Breast epithelium (tissue), 4 donors: ENCODE data around the gene METTL8. TPM values are rescaled to one million over a fixed set of nuclear protein-coding genes. Genes with fewer than 3 reads are reported as not detected.
A peak's percentile ranks its signal among the peaks of the same experiment; 100 is the strongest.
"Not testable (repeated sequence)": the region's sequence is repeated elsewhere in the genome, so short reads cannot be mapped to it uniquely, and the experiment has no call there.

Experiments used
- DNase-seq, 2 donors: peaks; one replicate each; pipeline ENCODE4 v3.0.0-alpha.2; 2019; ENCODE audit warnings: low spot score in 2 of 2
- H3K27ac ChIP-seq, 2 donors: fragments of 200-600 bp; sonication (generic) in 1 of 2; one replicate each; pipeline ENCODE4 v1.5.1; 2016 to 2019; ENCODE audit warnings: mild to moderate bottlenecking in 1 of 2
- H3K27me3 ChIP-seq, 2 donors: fragments of 200-600 bp; sonication (generic) in 1 of 2; one replicate each; pipeline versions ENCODE4 v1.5.1 to v1.6.0; 2017 to 2019; ENCODE audit warnings: control low read depth in 1 of 2, mild to moderate bottlenecking in 1 of 2
- H3K36me3 ChIP-seq: fragments of 200-600 bp; one replicate; pipeline ENCODE4 v1.5.1; 2019
- H3K4me1 ChIP-seq, 2 donors: fragments of 200-600 bp; sonication (generic); one replicate each; pipeline ENCODE4 v1.5.1; 2016 to 2019; ENCODE audit warnings: control low read depth in 1 of 2
- H3K4me3 ChIP-seq, 3 donors: fragments of 200-600 bp; sonication (generic); 1 replicate in 2 of 3; 2 replicates in 1 of 3; pipeline ENCODE4 v1.5.1; 2016 to 2019; ENCODE audit warnings: mild to moderate bottlenecking in 3 of 3, moderate library complexity in 2 of 3
- H3K9me3 ChIP-seq, 2 donors: fragments of 200-600 bp; sonication (generic) in 1 of 2; one replicate each; pipeline ENCODE4 v1.5.1; 2016 to 2019; ENCODE audit warnings: control low read depth in 1 of 2
- CTCF ChIP-seq, 3 donors: fragments of 450-650 bp; IDR thresholded peaks; one replicate each; pipeline ENCODE4 v1.5.1; 2016 to 2017; ENCODE audit warnings: antibody characterized with exemption in 3 of 3, mild to moderate bottlenecking in 3 of 3, moderate library complexity in 3 of 3
- POLR2A ChIP-seq: fragments of 450-650 bp; IDR thresholded peaks from one replicate; pipeline ENCODE4 v1.6.1; 2016; ENCODE audit warnings: antibody characterized with exemption, mild to moderate bottlenecking, moderate library complexity
- POLR2AphosphoS5 ChIP-seq, 3 donors: sonication (generic); formaldehyde crosslinking; IDR thresholded peaks; one replicate each; pipeline ENCODE4 v1.6.1; 2017; ENCODE audit warnings: antibody characterized with exemption in 3 of 3
- intact Hi-C: fragments of 100-400 bp; cut with DNase I; formaldehyde crosslinking; loops from one replicate; pipeline ENCODE4 v1.15.1; 2023; ENCODE audit warnings: low total_unique reads
- total RNA-seq, 3 donors: library from RNA; depleted of rRNA; stranded (reverse); fragments of >200 nt; gene quantifications; one replicate each; pipeline ENCODE4 v1.1.0, GENCODE V29; 2016

METTL8 gene
- total RNA-seq, 3 donors from 2014 or later = 21.4 to 26.9 (median 22.9) TPM

GRCh38 chr2:171416009-171416926 is 17.5 kb downstream of the METTL8 start:
- no peaks in the 10 kb centered on the region for H3K9me3 ChIP-seq
- no peak overlapping the region for H3K4me3 ChIP-seq
- intact Hi-C loops = no loop called here
- peak; percentile 86 to 88 for DNase-seq
- H3K27ac ChIP-seq = peak overlapping the region in 1 of 2 donors; percentile 58
- no peaks in the 10 kb centered on the region for H3K27me3 ChIP-seq
- H3K36me3 ChIP-seq = no peaks in the 10 kb centered on the region
- TF ChIP-seq POLR2A = no peak
- peak in 1 of 3 donors; percentile 53 for TF ChIP-seq POLR2AphosphoS5 (IDR thresholded peaks at IDR 0.05)
- peak; percentile 31 to 87 (median 86) for TF ChIP-seq CTCF (IDR thresholded peaks at IDR 0.05)
- no peaks in the 10 kb centered on the region for H3K4me1 ChIP-seq

DNA sequence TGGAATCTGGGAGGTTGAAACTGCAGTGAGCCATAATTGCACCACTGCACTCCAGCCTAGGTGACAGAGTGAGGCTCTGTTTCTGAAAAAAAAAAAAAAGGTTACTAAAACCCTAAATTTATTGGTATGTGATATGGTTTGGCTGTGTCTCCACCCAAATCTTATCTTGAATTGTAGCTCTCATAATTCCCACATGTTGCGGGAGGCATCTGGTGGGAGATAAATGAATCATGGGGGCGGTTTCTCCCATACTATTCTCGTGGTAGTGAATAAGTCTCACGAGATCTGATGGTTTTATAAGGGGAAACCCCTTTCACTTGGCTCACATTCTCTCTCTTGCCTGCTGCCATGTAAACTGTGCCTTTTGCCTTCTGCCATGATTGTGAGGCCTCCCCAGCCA is 19.1 kb downstream of the METTL8 start:
- intact Hi-C loops, H3K9me3 ChIP-seq, H3K36me3 ChIP-seq, H3K4me3 ChIP-seq, H3K27ac ChIP-seq, DNase-seq, H3K27me3 ChIP-seq, H3K4me1 ChIP-seq: not testable (repeated sequence)

- no peaks in the 10 kb centered on the region for H3K9me3 ChIP-seq
- H3K4me1 ChIP-seq = peaks cover 0 to 3% of the 10 kb centered on the region in 2 donors
- no peak overlapping the region for H3K4me3 ChIP-seq
- no peak for DNase-seq
- TF ChIP-seq POLR2AphosphoS5 (IDR thresholded peaks at IDR 0.05) = no peak
- TF ChIP-seq CTCF (IDR thresholded peaks at IDR 0.05) = no peak
- TF ChIP-seq POLR2A = no peak
- no peaks in the 10 kb centered on the region for H3K27me3 ChIP-seq
- no peak overlapping the region for H3K27ac ChIP-seq
- intact Hi-C loops = no loop called here
- no peaks in the 10 kb centered on the region for H3K36me3 ChIP-seq
Measured at GRCh38 chr2:171412571-171413175, 21.1 kb downstream of the METTL8 start.

DNA sequence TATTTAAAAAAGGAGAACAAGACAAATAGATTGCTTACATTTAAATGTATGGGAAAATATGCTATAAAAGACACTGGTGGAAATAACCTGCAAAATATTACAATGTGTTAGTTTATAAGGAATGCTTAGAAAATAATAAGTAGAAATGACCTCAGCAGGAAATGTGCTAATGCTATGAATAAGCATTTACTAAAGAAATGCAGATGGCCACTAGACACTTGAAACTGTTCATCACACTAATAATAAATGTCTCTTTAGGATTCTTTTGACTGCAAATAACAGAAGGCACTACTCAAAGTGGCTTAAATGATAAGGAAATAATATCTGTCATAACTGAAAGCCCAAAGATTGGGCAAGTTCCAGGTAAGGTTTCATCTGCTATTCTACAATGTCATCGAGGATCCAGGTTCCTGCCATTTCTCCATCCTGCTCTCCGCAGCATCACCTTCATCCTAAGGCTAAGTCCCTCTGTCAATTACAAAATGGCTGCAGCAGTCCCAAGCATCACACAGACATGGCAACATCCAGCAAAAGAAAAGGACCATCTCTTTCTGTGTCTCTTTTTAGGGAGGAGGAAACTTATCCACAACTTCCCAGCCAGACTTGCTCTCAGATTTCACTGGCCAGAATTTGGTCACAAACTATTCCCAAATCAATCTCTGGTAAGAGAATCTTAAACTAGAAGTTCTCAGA is 21.9 kb downstream of the METTL8 start:
- no peaks in the 10 kb centered on the region for H3K27me3 ChIP-seq
- intact Hi-C loops = no loop called here
- peaks cover 0 to 3% of the 10 kb centered on the region in 2 donors for H3K4me1 ChIP-seq
- no peaks in the 10 kb centered on the region for H3K36me3 ChIP-seq
- H3K4me3 ChIP-seq = no peak overlapping the region
- TF ChIP-seq POLR2A = no peak
- no peak for TF ChIP-seq POLR2AphosphoS5 (IDR thresholded peaks at IDR 0.05)
- TF ChIP-seq CTCF (IDR thresholded peaks at IDR 0.05) = no peak
- no peaks in the 10 kb centered on the region for H3K9me3 ChIP-seq
- no peak overlapping the region for H3K27ac ChIP-seq
- DNase-seq = no peak

DNA sequence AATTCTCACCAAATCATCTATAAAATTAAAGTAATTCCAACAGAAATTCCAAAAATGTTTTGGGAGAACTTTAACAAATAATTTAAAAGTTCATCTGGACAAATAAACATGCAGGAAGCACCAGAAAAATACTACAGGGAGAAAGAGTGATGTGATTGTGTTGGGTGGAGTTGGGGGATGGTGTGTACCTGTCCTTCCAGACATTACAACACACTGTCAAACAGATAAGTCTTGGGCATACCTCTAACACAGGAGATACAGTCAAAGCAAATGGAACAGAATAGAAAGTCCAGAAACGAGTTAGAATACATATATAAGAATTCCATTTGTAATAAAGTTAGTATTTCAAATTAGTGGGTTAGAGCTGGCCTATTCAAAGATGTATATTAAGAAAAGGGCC is 22.6 kb downstream of the METTL8 start:
- H3K36me3 ChIP-seq = no peaks in the 10 kb centered on the region
- peaks cover 0 to 3% of the 10 kb centered on the region in 2 donors for H3K4me1 ChIP-seq
- no peak for TF ChIP-seq POLR2A
- no peak for TF ChIP-seq CTCF (IDR thresholded peaks at IDR 0.05)
- TF ChIP-seq POLR2AphosphoS5 (IDR thresholded peaks at IDR 0.05) = no peak
- no peaks in the 10 kb centered on the region for H3K9me3 ChIP-seq
- H3K27me3 ChIP-seq = no peaks in the 10 kb centered on the region
- no peak overlapping the region for H3K4me3 ChIP-seq
- no peak overlapping the region for H3K27ac ChIP-seq
- intact Hi-C loops = no loop called here
- DNase-seq = no peak
